ENCODE data around the gene STRA8.

STRA8 gene

GRCh38 chr7:135248546-135248945, 14.9 kb downstream of the STRA8 start:
- no peak for DNase-seq (ENCODE audit: low read depth in 1 of 2, low spot score in 1 of 2)
- in situ Hi-C loops (cut with HindIII; ENCODE audit: low pct_unique_long_range_greater_than_20kb, low sequenced_read_pairs): no loop called here
- TF ChIP-seq JUND (IDR thresholded peaks at IDR 0.05; ENCODE audit: low read depth): no peak

GRCh38 chr7:135251496-135252391, 18.1 kb downstream of the STRA8 start:
- no peak for DNase-seq (ENCODE audit: low read depth in 1 of 2, low spot score in 1 of 2)
- in situ Hi-C loops (cut with HindIII; ENCODE audit: low pct_unique_long_range_greater_than_20kb, low sequenced_read_pairs): no loop called here
- no peak for TF ChIP-seq JUND (IDR thresholded peaks at IDR 0.05; ENCODE audit: low read depth)

GRCh38 chr7:135253851-135254771, 20.5 kb downstream of the STRA8 start:
- in situ Hi-C loops (cut with HindIII; ENCODE audit: low pct_unique_long_range_greater_than_20kb, low sequenced_read_pairs): no loop called here
- no peak for TF ChIP-seq JUND (IDR thresholded peaks at IDR 0.05; ENCODE audit: low read depth)
- no peak for DNase-seq (ENCODE audit: low read depth in 1 of 2, low spot score in 1 of 2)

- in situ Hi-C loops (cut with HindIII; ENCODE audit: low pct_unique_long_range_greater_than_20kb, low sequenced_read_pairs): no loop called here
- no peak for TF ChIP-seq JUND (IDR thresholded peaks at IDR 0.05; ENCODE audit: low read depth)
- no peak for DNase-seq (ENCODE audit: low read depth in 1 of 2, low spot score in 1 of 2)
Measured at GRCh38 chr7:135257790-135258189, 24.2 kb downstream of the STRA8 start.

- no peak for DNase-seq (ENCODE audit: low read depth in 1 of 2, low spot score in 1 of 2)
- TF ChIP-seq JUND (IDR thresholded peaks at IDR 0.05; ENCODE audit: low read depth): no peak
- in situ Hi-C loops (cut with HindIII; ENCODE audit: low pct_unique_long_range_greater_than_20kb, low sequenced_read_pairs): no loop called here
Measured at GRCh38 chr7:135258585-135258984, 24.9 kb downstream of the STRA8 start.

GRCh38 chr7:135259702-135260101, 26.1 kb downstream of the STRA8 start:
- in situ Hi-C loops (cut with HindIII; ENCODE audit: low pct_unique_long_range_greater_than_20kb, low sequenced_read_pairs): no loop called here
- DNase-seq (ENCODE audit: low read depth in 1 of 2, low spot score in 1 of 2): no peak
- TF ChIP-seq JUND (IDR thresholded peaks at IDR 0.05; ENCODE audit: low read depth): no peak

GRCh38 chr7:135260470-135260869, 26.8 kb downstream of the STRA8 start:
- DNase-seq (ENCODE audit: low read depth in 1 of 2, low spot score in 1 of 2): no peak
- in situ Hi-C loops (cut with HindIII; ENCODE audit: low pct_unique_long_range_greater_than_20kb, low sequenced_read_pairs): no loop called here
- TF ChIP-seq JUND (IDR thresholded peaks at IDR 0.05; ENCODE audit: low read depth): no peak

- TF ChIP-seq JUND (IDR thresholded peaks at IDR 0.05; ENCODE audit: low read depth): no peak
- DNase-seq (ENCODE audit: low read depth in 1 of 2, low spot score in 1 of 2): no peak
- in situ Hi-C loops (cut with HindIII; ENCODE audit: low pct_unique_long_range_greater_than_20kb, low sequenced_read_pairs): no loop called here
Measured at GRCh38 chr7:135260930-135261721, 27.5 kb downstream of the STRA8 start.

- in situ Hi-C loops (cut with HindIII; ENCODE audit: low pct_unique_long_range_greater_than_20kb, low sequenced_read_pairs): no loop called here
- TF ChIP-seq JUND (IDR thresholded peaks at IDR 0.05; ENCODE audit: low read depth): no peak
- no peak for DNase-seq (ENCODE audit: low read depth in 1 of 2, low spot score in 1 of 2)
Measured at GRCh38 chr7:135262623-135263320, 29.1 kb downstream of the STRA8 start.

GRCh38 chr7:135263321-135263970, 29.8 kb downstream of the STRA8 start:
- in situ Hi-C loops (cut with HindIII; ENCODE audit: low pct_unique_long_range_greater_than_20kb, low sequenced_read_pairs): no loop called here
- no peak for TF ChIP-seq JUND (IDR thresholded peaks at IDR 0.05; ENCODE audit: low read depth)

GRCh38 chr7:135265637-135266036, 32.0 kb downstream of the STRA8 start:
- TF ChIP-seq JUND (IDR thresholded peaks at IDR 0.05; ENCODE audit: low read depth): no peak
- no peak for DNase-seq (ENCODE audit: low read depth in 1 of 2, low spot score in 1 of 2)
- in situ Hi-C loops (cut with HindIII; ENCODE audit: low pct_unique_long_range_greater_than_20kb, low sequenced_read_pairs): no loop called here

More at GRCh38 chr7:135263321-135263970, 29.8 kb downstream of the STRA8 start:
- DNase-seq (ENCODE audit: low read depth in 1 of 2, low spot score in 1 of 2): no peak
